CD14-positive monocyte (primary cell): Measurements from ENCODE around the gene DHX40. TPM values are rescaled to one million over a fixed set of nuclear protein-coding genes. Genes with fewer than 3 reads are reported as not detected.

ENCODE experiments used
- DNase-seq, 3 donors: peaks; one replicate each; pipeline ENCODE4 v3.0.0-alpha.2; 2011 to 2022
- H2AFZ ChIP-seq: 2 replicates; pipeline ENCODE4 v1.6.0; 2012; ENCODE audit warnings: mild to moderate bottlenecking, low read depth, low read length, inconsistent platforms; ENCODE audit not compliant: insufficient read depth, poor library complexity, severe bottlenecking
- H3K27ac ChIP-seq, 2 donors: 1 replicate in 1 of 2; 2 replicates in 1 of 2; pipeline ENCODE4 v1.5.1; 2012 to 2013; ENCODE audit warnings: low read length in 2 of 2, control low read depth in 1 of 2, inconsistent platforms in 1 of 2, low read depth in 1 of 2, mild to moderate bottlenecking in 1 of 2
- H3K27me3 ChIP-seq, 2 donors: one replicate each; pipeline versions ENCODE4 v1.6.0 to v1.6.1; 2011 to 2013; ENCODE audit warnings: low read length in 2 of 2; ENCODE audit not compliant: control insufficient read depth in 2 of 2, insufficient read depth in 2 of 2
- H3K36me3 ChIP-seq, 2 donors: replicated peaks in 1 of 2; 1 replicate in 1 of 2; 2 replicates in 1 of 2; pipeline versions ENCODE4 v1.5.1 to v1.6.1; 2012 to 2013; ENCODE audit warnings: low read length in 2 of 2, control low read depth in 1 of 2, inconsistent platforms in 1 of 2, mild to moderate bottlenecking in 1 of 2; ENCODE audit not compliant: insufficient read depth in 2 of 2, control insufficient read depth in 1 of 2
- H3K4me1 ChIP-seq, 2 donors: 1 replicate in 1 of 2; 2 replicates in 1 of 2; pipeline versions ENCODE4 v1.5.1 to v1.6.1; 2012 to 2013; ENCODE audit warnings: low read length in 2 of 2, control low read depth in 1 of 2, inconsistent platforms in 1 of 2, mild to moderate bottlenecking in 1 of 2, moderate library complexity in 1 of 2; ENCODE audit not compliant: insufficient read depth in 2 of 2, control insufficient read depth in 1 of 2
- H3K4me2 ChIP-seq: replicated peaks from 2 replicates; pipeline ENCODE3; 2012; ENCODE audit warnings: low read length, moderate library complexity, mild to moderate bottlenecking; ENCODE audit not compliant: poor library complexity, severe bottlenecking; ENCODE audit errors: extremely low read depth
- H3K4me3 ChIP-seq, 3 experiments: fragments of 200-600 bp in 1 of 3; sonication (generic) in 1 of 3; replicated peaks in 1 of 3; 1 replicate in 2 of 3; 2 replicates in 1 of 3; pipeline ENCODE4 v1.5.1; 2011 to 2013; ENCODE audit warnings: low read length in 3 of 3, mild to moderate bottlenecking in 3 of 3, control low read depth in 2 of 3, low read depth in 2 of 3, inconsistent platforms in 1 of 3, moderate library complexity in 1 of 3
- H3K79me2 ChIP-seq: 2 replicates; pipeline ENCODE4 v1.6.0; 2012; ENCODE audit warnings: mild to moderate bottlenecking, control low read depth, inconsistent platforms, low read length, moderate library complexity; ENCODE audit not compliant: insufficient read depth
- H3K9ac ChIP-seq: 2 replicates; pipeline ENCODE4 v1.6.0; 2017; ENCODE audit warnings: low read length, mild to moderate bottlenecking; ENCODE audit not compliant: insufficient read depth, poor library complexity, severe bottlenecking
- H3K9me3 ChIP-seq, 2 donors: replicated peaks in 1 of 2; 1 replicate in 1 of 2; 2 replicates in 1 of 2; pipeline versions ENCODE4 v1.5.1 to v1.6.1; 2012 to 2013; ENCODE audit warnings: low read length in 2 of 2, control low read depth in 1 of 2; ENCODE audit not compliant: control insufficient read depth in 1 of 2, insufficient read depth in 1 of 2
- H4K20me1 ChIP-seq: 2 replicates; pipeline ENCODE4 v1.6.0; 2012; ENCODE audit warnings: mild to moderate bottlenecking, low read length, control low read depth, moderate library complexity; ENCODE audit not compliant: insufficient read depth
- H3K27ac Mint-ChIP-seq, 7 donors: one replicate each; pipeline ENCODE4 v1.8.0; 2020; ENCODE audit warnings: mild to moderate bottlenecking in 7 of 7, mixed read lengths in 7 of 7, moderate library complexity in 6 of 7, inconsistent platforms in 2 of 7
- H3K27me3 Mint-ChIP-seq, 3 donors: one replicate each; pipeline ENCODE4 v1.8.0; 2021 to 2022; ENCODE audit warnings: low read depth in 3 of 3, mild to moderate bottlenecking in 3 of 3, mixed read lengths in 3 of 3, moderate library complexity in 3 of 3, inconsistent platforms in 1 of 3
- H3K36me3 Mint-ChIP-seq, 2 donors: one replicate each; pipeline ENCODE4 v1.8.0; 2020; ENCODE audit warnings: mixed read lengths in 2 of 2, inconsistent platforms in 1 of 2, mild to moderate bottlenecking in 1 of 2
- H3K4me1 Mint-ChIP-seq: one replicate; pipeline ENCODE4 v1.8.0; 2020; ENCODE audit warnings: mild to moderate bottlenecking, mixed read lengths
- H3K4me3 Mint-ChIP-seq, 2 donors: one replicate each; pipeline ENCODE4 v1.8.0; 2020; ENCODE audit warnings: mild to moderate bottlenecking in 2 of 2, mixed read lengths in 2 of 2, moderate library complexity in 1 of 2
- H3K9me3 Mint-ChIP-seq, 7 donors: one replicate each; pipeline ENCODE4 v1.8.0; 2020 to 2022; ENCODE audit warnings: mixed read lengths in 7 of 7, mild to moderate bottlenecking in 6 of 7, moderate library complexity in 6 of 7, inconsistent platforms in 2 of 7
- CTCF ChIP-seq: fragments of 200-600 bp; IDR thresholded peaks from one replicate; pipeline ENCODE4 v1.8.0; 2022; ENCODE audit warnings: antibody characterized with exemption, mild to moderate bottlenecking
- WGBS: methylation state at CpG from one replicate; pipeline ENCODE4 v1.1.5; 2013; ENCODE audit warnings: missing lambda C conversion rate; ENCODE audit not compliant: insufficient coverage; 5-methylcytosine and 5-hydroxymethylcytosine counted together
- intact Hi-C, 2 donors: fragments of 100-400 bp; cut with micrococcal nuclease; formaldehyde crosslinking; loops; one replicate each; pipeline versions ENCODE4 v1.15.0 to v1.15.1; 2023
- polyA plus RNA-seq, 3 donors: library from polyadenylated mRNA; depleted of rRNA in 1 of 3; unstranded in 2 of 3; stranded (reverse) in 1 of 3; fragments of 300-500 nt in 2 of 3; fragments of >200 nt in 1 of 3; fragmentation: Illumina TruSeq in 2 of 3; gene quantifications; 1 replicate in 2 of 3; 2 replicates in 1 of 3; pipeline ENCODE4 v1.2.3, GENCODE V29; 2012 to 2021

Gene DHX40
- polyA plus RNA-seq, 3 donors = 12.4 to 22.0 (median 21.0) TPM

DNA sequence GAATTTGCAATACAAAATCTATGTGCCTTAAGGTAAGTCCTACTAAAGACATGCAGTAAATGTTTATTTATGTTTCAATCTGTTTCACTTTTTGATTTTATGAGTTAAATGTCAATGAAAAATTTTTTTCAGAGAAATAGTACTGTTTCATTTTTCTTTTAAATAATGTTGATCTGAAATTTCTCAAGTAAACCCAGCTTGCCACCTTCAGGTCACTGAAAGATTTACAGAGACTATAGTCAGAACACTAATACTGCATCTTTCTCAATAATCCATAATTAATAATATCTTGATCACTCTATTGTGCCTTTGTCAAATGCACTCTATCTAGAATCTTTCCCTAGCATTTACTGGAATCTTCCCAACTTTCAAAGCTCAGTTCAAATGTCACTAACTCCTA is 6.5 kb upstream of the DHX40 start:
- H2AFZ ChIP-seq = no peak overlapping the region
- Mint-ChIP-seq H3K4me3 (no peak overlapping the region), H3K36me3 (no peaks in the 10 kb centered on the region), H3K4me1 (peaks cover 6% of the 10 kb centered on the region), H3K9me3 (no peaks in the 10 kb centered on the region), H3K27me3 (peaks cover 0 to 5% (median 3%) of the 10 kb centered on the region in 3 donors), H3K27ac (no peak overlapping the region)
- DNase-seq = no peak
- intact Hi-C loops = no loop called here
- peaks cover 4 to 6% of the 10 kb centered on the region in 2 donors for H3K4me1 ChIP-seq
- no peaks in the 10 kb centered on the region for H3K36me3 ChIP-seq
- H3K4me3 ChIP-seq = no peak overlapping the region
- no peaks in the 10 kb centered on the region for H3K27me3 ChIP-seq
- no peaks in the 10 kb centered on the region for H4K20me1 ChIP-seq
- no peak overlapping the region for H3K4me2 ChIP-seq
- no peaks in the 10 kb centered on the region for H3K9me3 ChIP-seq
- H3K27ac ChIP-seq = no peak overlapping the region
- H3K9ac ChIP-seq = no peak overlapping the region
- peak; percentile 19 for TF ChIP-seq CTCF
- H3K79me2 ChIP-seq = no peaks in the 10 kb centered on the region

- no peak overlapping the region for H2AFZ ChIP-seq
- H3K4me3 ChIP-seq = no peak overlapping the region
- no peaks in the 10 kb centered on the region for H3K36me3 ChIP-seq
- no peak overlapping the region for H3K4me2 ChIP-seq
- peaks cover 14% of the 10 kb centered on the region in 2 donors for H3K4me1 ChIP-seq
- intact Hi-C loops = no loop called here
- H3K9me3 ChIP-seq = no peaks in the 10 kb centered on the region
- Mint-ChIP-seq H3K4me3 (no peak overlapping the region), H3K9me3 (peaks cover 0 to 6% (median 2%) of the 10 kb centered on the region in 7 donors), H3K4me1 (peaks cover 12% of the 10 kb centered on the region), H3K27me3 (peaks cover 0 to 2% (median 0%) of the 10 kb centered on the region in 3 donors), H3K36me3 (no peaks in the 10 kb centered on the region), H3K27ac (peak overlapping the region in 5 of 7 donors; percentile 1 to 71 (median 63))
- WGBS = 71% methylated on average over 1 of the region's 2 CpGs
- peak; percentile 51 for TF ChIP-seq CTCF
- no peak overlapping the region for H3K9ac ChIP-seq
- H3K27ac ChIP-seq = peak overlapping the region in 1 of 2 donors; percentile 20
- H4K20me1 ChIP-seq = no peaks in the 10 kb centered on the region
- DNase-seq = peak; percentile 47 to 68 (median 50)
- H3K79me2 ChIP-seq = peaks cover 6% of the 10 kb centered on the region
- H3K27me3 ChIP-seq = no peaks in the 10 kb centered on the region
Measured at GRCh38 chr17:59561042-59561441, 4.4 kb upstream of the DHX40 start.
